T-helper 2 cell treated with Interferon-gamma antibody and Interleukin-4, amounts not matched to agents 100 ng/mL and 5 ng/mL, for 36 hours (primary cell): Measurements from ENCODE around the gene CA4. TPM values are rescaled to one million over a fixed set of nuclear protein-coding genes. Genes with fewer than 3 reads are reported as not detected.

Experiments
- intact Hi-C: fragments of 100-400 bp; cut with micrococcal nuclease; formaldehyde crosslinking; loops from one replicate; pipeline ENCODE4 v1.15.1; 2023
- total RNA-seq: library from RNA; stranded (reverse); gene quantifications from 2 replicates; pipeline ENCODE4 v1.2.3, GENCODE V29; 2022

Gene CA4
- total RNA-seq, 1 donor from 2014 or later: not detected

- intact Hi-C loops: no loop called here
Measured at GRCh38 chr17:60128171-60128859, 21.5 kb upstream of the CA4 start.

- intact Hi-C loops: no loop called here
Measured at GRCh38 chr17:60129164-60129563, 20.6 kb upstream of the CA4 start.

DNA sequence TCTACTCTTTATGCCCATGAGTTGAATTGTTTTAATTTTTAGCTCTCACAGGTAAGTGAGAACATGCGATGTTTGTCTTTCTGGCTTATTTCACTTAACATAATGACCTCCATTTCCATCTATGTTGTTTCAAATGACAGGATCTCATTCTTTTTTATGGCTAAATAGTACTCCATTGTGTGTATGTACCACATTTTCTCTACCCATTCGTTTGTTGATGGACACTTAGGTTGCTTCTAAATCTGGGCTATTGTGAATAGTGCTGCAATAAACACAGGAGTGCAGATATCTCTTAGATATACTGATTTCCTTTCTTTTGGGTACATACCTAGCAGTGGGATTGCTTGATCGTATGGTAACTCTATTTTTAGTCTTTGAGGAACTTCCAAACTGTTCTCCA is 19.3 kb upstream of the CA4 start:
- intact Hi-C loops: no loop called here

- intact Hi-C loops: no loop called here
Measured at GRCh38 chr17:60134396-60135150, 15.2 kb upstream of the CA4 start.

DNA sequence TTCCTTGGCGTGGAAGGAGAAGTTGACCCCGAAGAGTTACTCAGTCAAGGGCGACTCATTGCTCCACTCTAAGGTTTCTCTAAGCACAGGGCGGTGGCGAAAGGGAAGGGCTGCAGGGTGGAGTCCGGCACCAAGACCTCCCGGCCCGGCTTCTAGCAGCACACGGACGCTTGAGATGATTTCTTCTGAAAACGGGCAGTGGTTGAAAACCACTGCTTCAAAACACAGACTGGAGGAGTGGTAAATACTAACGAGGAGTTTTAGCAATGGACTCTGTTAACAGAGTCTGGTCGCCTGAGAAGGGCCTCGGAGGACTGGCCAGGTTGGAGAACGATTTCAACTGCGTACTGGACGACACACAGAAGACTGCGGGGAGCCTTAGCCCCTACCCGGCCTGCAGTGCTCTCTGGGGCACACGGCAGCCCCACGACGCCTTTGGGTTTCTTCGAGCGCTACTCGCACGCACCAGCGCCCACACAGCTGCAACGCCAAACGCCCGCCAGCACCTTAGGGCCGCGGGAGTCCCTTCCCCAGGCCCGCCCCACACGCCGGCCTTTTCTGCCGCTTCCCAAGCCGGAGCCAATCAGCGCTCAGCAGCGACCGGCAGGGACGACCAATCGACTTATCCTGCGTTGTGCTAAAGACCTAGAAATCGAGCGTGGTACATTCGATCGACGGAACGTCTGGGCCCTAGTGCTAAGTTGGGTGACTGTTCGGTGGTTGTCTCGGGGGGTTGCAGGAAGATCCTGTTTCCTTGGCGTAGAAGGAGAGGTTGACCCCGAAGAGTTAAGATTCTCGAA is 14.4 kb upstream of the CA4 start:
- intact Hi-C loops: no loop called here

DNA sequence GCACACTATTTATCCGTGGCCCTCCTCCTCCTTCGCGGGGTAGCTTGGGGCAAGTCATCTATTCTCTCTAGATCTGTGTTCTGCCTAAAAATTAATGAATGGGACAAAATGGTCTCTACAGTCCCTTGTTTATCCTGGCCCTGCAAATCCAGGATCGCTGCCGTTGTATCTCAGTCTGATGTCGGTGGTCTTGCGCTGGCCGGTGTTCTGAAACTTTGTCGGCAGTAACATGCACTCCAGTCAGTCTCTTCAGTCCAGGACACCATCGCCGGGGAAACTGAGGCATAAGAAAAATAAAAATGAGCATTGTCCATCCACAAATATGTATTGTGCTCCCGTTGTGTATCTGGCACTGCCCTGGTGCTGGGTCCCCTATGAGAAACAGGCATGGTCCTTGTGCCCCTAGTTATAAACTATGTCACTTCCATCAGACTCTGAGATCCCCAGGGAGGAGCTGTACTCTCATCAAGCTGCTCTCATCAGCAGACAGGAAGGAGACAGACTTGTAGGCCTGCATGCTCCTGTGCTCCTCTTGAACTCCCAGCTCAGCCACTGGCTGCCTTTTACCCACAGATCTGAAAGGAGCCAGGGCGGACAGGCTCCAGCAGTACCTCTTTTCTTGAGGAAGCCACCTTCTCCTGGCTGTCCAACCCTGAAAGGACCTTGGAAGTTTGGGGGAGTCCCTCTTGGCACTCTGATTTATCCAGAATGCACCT is 13.7 kb upstream of the CA4 start:
- intact Hi-C loops: no loop called here

- intact Hi-C loops: no loop called here
Measured at GRCh38 chr17:60137731-60138130, 12.0 kb upstream of the CA4 start.

- intact Hi-C loops: no loop called here
Measured at GRCh38 chr17:60138769-60139437, 10.9 kb upstream of the CA4 start.

GRCh38 chr17:60139438-60140285 is 10.1 kb upstream of the CA4 start:
- intact Hi-C loops: loop anchor here (10.0 kb wide), 2 partner anchors 295 to 385 kb away; partner anchors contain the start of gene APPBP2

DNA sequence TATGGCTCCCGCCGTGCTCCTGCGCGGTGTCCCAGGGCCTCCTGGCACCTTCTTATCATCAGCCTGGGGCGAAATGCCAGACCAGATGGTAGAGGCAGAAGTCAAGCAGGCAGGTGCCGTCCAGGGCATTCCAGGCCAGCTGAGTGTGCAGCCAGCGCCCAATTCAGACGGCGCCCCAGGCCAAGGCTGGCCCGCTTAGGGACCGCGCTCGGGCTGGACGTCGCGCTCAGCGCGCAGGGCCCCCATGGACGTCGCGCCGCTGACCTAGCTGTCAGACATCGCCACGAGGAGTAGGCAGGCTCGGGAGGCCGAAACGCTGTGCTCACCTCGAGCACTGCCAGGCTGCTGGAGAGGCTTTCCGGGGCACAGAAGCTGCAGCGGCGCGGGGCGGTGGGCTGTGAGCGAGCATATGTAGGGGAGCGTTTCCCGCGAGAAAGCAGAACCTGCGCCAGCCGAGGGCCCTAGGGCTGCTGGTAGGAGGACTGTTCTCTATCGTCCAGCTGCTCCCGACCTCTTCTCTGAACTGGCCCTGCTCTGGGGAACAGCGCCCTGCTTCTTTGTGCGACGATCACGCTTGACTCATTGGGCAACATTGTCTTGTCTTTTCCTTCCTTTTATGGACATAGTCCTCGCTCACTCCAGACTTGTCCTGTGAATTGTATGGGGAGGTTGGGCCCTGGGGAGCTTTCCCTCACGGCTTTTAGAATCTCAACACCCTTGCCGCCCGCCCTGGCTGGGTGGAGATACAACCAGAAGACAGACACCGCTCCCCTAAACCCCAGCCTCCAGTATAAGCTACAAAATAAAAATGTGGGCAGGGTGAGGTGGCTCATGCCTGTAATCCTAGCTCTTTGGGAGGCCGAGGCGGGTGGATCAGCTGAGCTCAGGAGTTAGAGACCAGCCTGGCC is 8.4 kb upstream of the CA4 start:
- intact Hi-C loops: loop anchor here (10.0 kb wide), 2 partner anchors 293 to 383 kb away; partner anchors contain the start of gene APPBP2

GRCh38 chr17:60142872-60143499 is 6.8 kb upstream of the CA4 start:
- intact Hi-C loops: loop anchor here (10.0 kb wide), 2 partner anchors 292 to 382 kb away; partner anchors contain the start of gene APPBP2

- intact Hi-C loops: loop anchor here (10.0 kb wide), 2 partner anchors 290 to 380 kb away; partner anchors contain the start of gene APPBP2
Measured at GRCh38 chr17:60145006-60145935, 4.5 kb upstream of the CA4 start.

- intact Hi-C loops: loop anchor here (10.0 kb wide), 2 partner anchors 289 to 379 kb away; partner anchors contain the start of gene APPBP2
Measured at GRCh38 chr17:60146206-60146605, 3.6 kb upstream of the CA4 start.

- intact Hi-C loops: loop anchor here (10.0 kb wide), 2 partner anchors 287 to 377 kb away; partner anchors contain the start of gene APPBP2
Measured at GRCh38 chr17:60147553-60148223, 2.1 kb upstream of the CA4 start.

GRCh38 chr17:60148373-60148772 is 1.4 kb upstream of the CA4 start:
- intact Hi-C loops: loop anchor here (10.0 kb wide), 2 partner anchors 286 to 376 kb away; partner anchors contain the start of gene APPBP2

DNA sequence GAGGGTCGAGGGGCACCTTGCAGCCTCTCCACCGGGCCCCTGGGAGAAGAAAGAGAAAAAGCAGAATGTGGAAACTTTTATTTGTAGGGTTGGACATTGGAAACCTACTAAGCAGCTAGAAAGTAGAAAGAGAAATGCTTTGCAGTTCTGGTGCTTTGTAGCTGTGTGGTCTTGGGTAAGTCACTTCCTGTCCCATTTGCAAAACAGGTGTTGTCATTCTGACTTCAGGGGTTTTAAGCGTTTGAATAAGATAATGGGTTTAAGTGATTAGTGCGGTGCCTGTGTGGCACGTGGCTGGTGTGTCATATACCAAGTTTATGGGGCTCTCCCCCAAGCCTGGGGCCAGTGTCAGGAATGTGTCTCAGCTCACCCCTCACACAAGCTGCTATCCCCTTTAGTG is 1.6 kb downstream of the CA4 start:
- intact Hi-C loops: no loop called here
